Mesodermal cell (in vitro differentiated cells): ENCODE results near the gene POLR3H.

Experiments
- H3K27ac ChIP-seq: 2 replicates; pipeline ENCODE4 v1.7.0; 2013; ENCODE audit warnings: mild to moderate bottlenecking, low read depth, low read length, moderate library complexity; ENCODE audit not compliant: severe bottlenecking
- H3K36me3 ChIP-seq: 2 replicates; pipeline ENCODE4 v1.7.1; 2013; ENCODE audit warnings: mild to moderate bottlenecking, low read length, moderate library complexity; ENCODE audit not compliant: control insufficient read depth, insufficient read depth
- H3K4me1 ChIP-seq: one replicate; pipeline ENCODE4 v1.7.1; 2013; ENCODE audit warnings: mild to moderate bottlenecking, low read length; ENCODE audit not compliant: insufficient read depth, control insufficient read depth, poor library complexity, severe bottlenecking
- H3K4me3 ChIP-seq: 2 replicates; pipeline ENCODE4 v1.7.0; 2013; ENCODE audit warnings: low read length, control low read depth, mild to moderate bottlenecking; ENCODE audit not compliant: insufficient read depth, poor library complexity, severe bottlenecking; ENCODE audit errors: extremely low read depth
- H3K9me3 ChIP-seq: 2 replicates; pipeline ENCODE4 v1.7.1; 2013; ENCODE audit warnings: mild to moderate bottlenecking, low read length, moderate library complexity; ENCODE audit not compliant: control insufficient read depth
- WGBS, 2 experiments: methylation state at CpG; one replicate each; pipeline ENCODE4 v1.1.5; 2013; ENCODE audit warnings: missing lambda C conversion rate in 2 of 2; ENCODE audit not compliant: insufficient coverage in 2 of 2; 5-methylcytosine and 5-hydroxymethylcytosine counted together

Gene POLR3H

GRCh38 chr22:41551877-41552582, 7.8 kb upstream of the POLR3H start:
- Histone ChIP-seq H3K27ac (no peak overlapping the region), H3K36me3 (no peaks in the 10 kb centered on the region), H3K4me1 (peaks cover 2% of the 10 kb centered on the region), H3K4me3 (no peak overlapping the region), H3K9me3 (no peaks in the 10 kb centered on the region)
- WGBS, 2 experiments, result 89 to 90% methylated on average over 7 to 8 of the region's 11 CpGs

GRCh38 chr22:41550952-41551491, 6.8 kb upstream of the POLR3H start:
- 93 to 100% methylated on average over 5 of the region's 12 CpGs for WGBS, 2 experiments
- Histone ChIP-seq H3K27ac (no peak overlapping the region), H3K4me3 (no peak overlapping the region), H3K4me1 (peaks cover 2% of the 10 kb centered on the region), H3K36me3 (no peaks in the 10 kb centered on the region), H3K9me3 (no peaks in the 10 kb centered on the region)

- Histone ChIP-seq H3K9me3 (no peaks in the 10 kb centered on the region), H3K27ac (no peak overlapping the region), H3K4me3 (no peak overlapping the region), H3K36me3 (no peaks in the 10 kb centered on the region), H3K4me1 (peaks cover 8% of the 10 kb centered on the region)
- WGBS, 2 experiments, result 91 to 97% methylated on average over 4 to 5 of the region's 5 CpGs
Measured at GRCh38 chr22:41548830-41549211, 4.6 kb upstream of the POLR3H start.

- no peaks in the 10 kb centered on the region for H3K9me3 ChIP-seq
- WGBS, 2 experiments, result 39 to 54% methylated on average over 7 to 13 of the region's 21 CpGs
- H3K4me3 ChIP-seq, result peak overlapping the region; percentile 91
- H3K4me1 ChIP-seq, result peaks cover 10% of the 10 kb centered on the region
- peaks cover 11% of the 10 kb centered on the region for H3K36me3 ChIP-seq
- peak overlapping the region; percentile 39 for H3K27ac ChIP-seq
Measured at GRCh38 chr22:41544671-41545476, 604 bp upstream of the POLR3H start.

GRCh38 chr22:41542224-41542623, 2.0 kb downstream of the POLR3H start:
- Histone ChIP-seq H3K4me3 (no peak overlapping the region), H3K4me1 (peaks cover 10% of the 10 kb centered on the region), H3K9me3 (no peaks in the 10 kb centered on the region), H3K27ac (no peak overlapping the region), H3K36me3 (peaks cover 35% of the 10 kb centered on the region)
- 96 to 100% methylated on average over 3 of the region's 4 CpGs for WGBS, 2 experiments

- Histone ChIP-seq H3K9me3 (no peaks in the 10 kb centered on the region), H3K4me3 (no peak overlapping the region), H3K36me3 (peaks cover 37% of the 10 kb centered on the region), H3K27ac (no peak overlapping the region), H3K4me1 (peaks cover 10% of the 10 kb centered on the region)
- WGBS, 2 experiments, result 95 to 100% methylated on average over 3 of the region's 3 CpGs
Measured at GRCh38 chr22:41541484-41541883, 2.8 kb downstream of the POLR3H start.

- 98 to 100% methylated on average over 2 to 7 of the region's 7 CpGs for WGBS, 2 experiments
- Histone ChIP-seq H3K27ac (no peak overlapping the region), H3K4me1 (peaks cover 10% of the 10 kb centered on the region), H3K9me3 (no peaks in the 10 kb centered on the region), H3K36me3 (peaks cover 42% of the 10 kb centered on the region), H3K4me3 (no peak overlapping the region)
Measured at GRCh38 chr22:41540365-41540764, 3.9 kb downstream of the POLR3H start.

- WGBS, 2 experiments, result 100% methylated on average over 2 to 3 of the region's 3 CpGs
Measured at GRCh38 chr22:41540006-41540315, 4.3 kb downstream of the POLR3H start.

GRCh38 chr22:41539146-41540005, 4.9 kb downstream of the POLR3H start:
- no peak overlapping the region for H3K4me3 ChIP-seq
- no peak overlapping the region for H3K27ac ChIP-seq
- no peaks in the 10 kb centered on the region for H3K9me3 ChIP-seq
- H3K4me1 ChIP-seq, result peaks cover 4% of the 10 kb centered on the region
- H3K36me3 ChIP-seq, result peaks cover 48% of the 10 kb centered on the region
- 94 to 95% methylated on average over 12 of the region's 13 CpGs for WGBS, 2 experiments

More at GRCh38 chr22:41540006-41540315, 4.3 kb downstream of the POLR3H start:
- Histone ChIP-seq H3K36me3 (peaks cover 45% of the 10 kb centered on the region), H3K4me3 (no peak overlapping the region), H3K27ac (no peak overlapping the region), H3K4me1 (peaks cover 8% of the 10 kb centered on the region), H3K9me3 (no peaks in the 10 kb centered on the region)

GRCh38 chr22:41538583-41538982, 5.7 kb downstream of the POLR3H start:
- Histone ChIP-seq H3K27ac (no peak overlapping the region), H3K4me3 (no peak overlapping the region), H3K36me3 (peaks cover 56% of the 10 kb centered on the region), H3K9me3 (no peaks in the 10 kb centered on the region), H3K4me1 (peaks cover 4% of the 10 kb centered on the region)
- whole genome bisulfite sequencing, 2 experiments, result 93 to 98% methylated on average over 8 of the region's 8 CpGs
